GM08714 (cell line): Measurements from ENCODE around the gene MAN2B1.
"Not testable (repeated sequence)": the region's sequence is repeated elsewhere in the genome, so short reads cannot be mapped to it uniquely, and the experiment has no call there.

ENCODE experiments used
- H3K4me3 ChIP-seq: fragments of 200-500 bp; sonication (Bioruptor generic); 2 replicates; pipeline ENCODE4 v1.5.1; 2014; ENCODE audit warnings: mild to moderate bottlenecking, low read length, inconsistent platforms
- ZNF274 ChIP-seq: IDR thresholded peaks from 2 replicates; pipeline ENCODE4 v1.6.1; 2012; ENCODE audit warnings: mild to moderate bottlenecking, low read depth, low read length

MAN2B1 gene

DNA sequence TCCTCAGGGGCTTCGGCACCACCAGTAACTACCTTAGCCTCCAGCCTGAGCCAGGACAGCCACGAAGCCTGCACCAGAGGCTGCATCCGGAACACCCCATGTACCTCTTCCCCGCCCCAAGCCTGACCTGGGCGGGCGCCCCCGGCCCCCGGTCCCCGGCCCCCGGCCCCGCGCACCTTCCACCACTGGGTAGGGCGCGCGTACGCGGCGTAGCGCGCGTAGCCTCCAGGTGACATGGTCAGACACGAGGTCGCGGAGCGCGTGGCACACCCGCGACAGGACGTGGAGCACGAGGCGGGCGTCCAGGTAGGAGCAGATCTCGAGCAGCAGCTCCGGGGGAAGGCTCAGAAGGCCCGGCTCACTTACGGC, 29.4 kb upstream of the MAN2B1 start:
- TF ChIP-seq ZNF274, result no peak
- peak overlapping the region; percentile 77 for H3K4me3 ChIP-seq

DNA sequence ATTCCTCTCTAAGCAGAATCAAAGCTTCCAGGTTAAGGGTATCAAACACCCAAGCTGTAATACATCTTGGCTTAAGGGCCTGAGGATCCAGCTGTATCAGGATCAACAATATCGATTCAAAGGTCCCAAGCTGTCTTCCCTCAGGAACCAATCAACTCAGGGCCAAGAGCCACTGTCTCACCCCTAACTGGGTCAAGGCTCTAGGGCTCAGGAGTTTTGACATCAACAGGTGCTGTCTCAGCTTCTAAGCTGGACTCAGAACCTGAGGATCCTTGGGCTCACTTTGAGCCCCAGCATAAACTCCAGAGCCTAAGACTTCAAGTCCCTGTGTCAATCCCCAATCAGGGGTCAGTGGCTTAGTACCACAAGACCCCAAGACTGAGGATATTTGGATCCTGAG, 29.0 kb upstream of the MAN2B1 start:
- peak overlapping the region; percentile 77; the same call in 1 of the 2 replicates for H3K4me3 ChIP-seq
- TF ChIP-seq ZNF274, result no peak

DNA sequence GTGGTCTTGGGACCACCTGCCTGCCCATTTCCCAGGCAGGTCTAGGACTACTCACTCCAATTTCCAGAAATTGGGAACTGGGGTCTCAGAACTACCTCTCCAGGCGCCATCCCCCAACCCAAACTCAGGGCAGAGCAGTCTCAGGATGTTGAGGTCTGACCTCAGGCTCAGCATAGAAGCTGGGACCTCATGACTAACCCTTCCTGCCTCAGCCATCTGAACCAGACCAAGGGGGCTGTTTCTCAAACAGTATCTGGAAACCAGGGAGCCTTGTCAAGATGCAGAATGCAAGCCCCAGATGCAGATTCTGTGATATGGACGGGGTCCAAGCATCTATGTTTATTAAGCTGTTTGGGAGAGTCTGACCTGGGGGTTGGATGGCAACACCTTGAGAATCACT, 28.6 kb upstream of the MAN2B1 start:
- no peak for TF ChIP-seq ZNF274
- no peak overlapping the region for H3K4me3 ChIP-seq

DNA sequence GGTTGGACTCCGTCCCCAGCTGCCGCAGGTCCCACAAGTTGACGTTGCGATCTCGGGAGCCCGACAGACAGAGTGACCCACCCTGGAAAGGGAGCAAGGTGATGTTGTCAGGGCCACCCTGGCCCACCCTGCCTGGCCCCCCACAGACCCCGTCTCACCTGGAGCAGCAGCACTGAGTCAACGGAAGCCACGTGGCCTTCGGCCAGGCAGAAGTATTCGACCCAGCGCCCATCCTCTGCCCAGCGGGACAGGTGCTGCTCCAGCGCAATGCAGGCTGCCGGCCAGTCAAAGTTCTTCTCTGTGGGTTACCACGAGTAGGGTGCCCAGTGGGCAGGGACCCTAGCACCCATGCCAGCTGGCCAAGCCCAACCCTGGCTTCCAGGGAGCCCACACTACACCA, 28.1 kb upstream of the MAN2B1 start:
- H3K4me3 ChIP-seq, result no peak overlapping the region
- TF ChIP-seq ZNF274, result no peak

DNA sequence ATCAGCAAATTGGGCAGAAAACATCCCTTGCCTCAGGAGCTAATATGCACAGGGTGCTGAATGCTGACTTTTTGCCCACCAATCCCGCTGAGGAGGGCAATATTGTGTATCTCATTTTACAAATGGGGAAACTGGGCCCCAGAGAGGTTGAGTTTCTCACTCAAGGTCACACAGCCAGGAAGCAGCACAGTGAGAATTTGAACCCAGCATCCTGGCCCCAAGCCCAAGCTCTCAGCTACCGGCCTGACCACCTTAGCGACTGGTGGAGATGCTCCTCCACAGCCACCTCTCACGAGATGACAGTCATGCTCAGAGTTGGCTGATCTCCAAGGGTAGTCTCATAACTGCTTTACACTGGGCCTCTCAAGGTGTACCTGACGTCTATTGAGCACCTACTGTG, 26.4 kb upstream of the MAN2B1 start:
- no peak for TF ChIP-seq ZNF274

DNA sequence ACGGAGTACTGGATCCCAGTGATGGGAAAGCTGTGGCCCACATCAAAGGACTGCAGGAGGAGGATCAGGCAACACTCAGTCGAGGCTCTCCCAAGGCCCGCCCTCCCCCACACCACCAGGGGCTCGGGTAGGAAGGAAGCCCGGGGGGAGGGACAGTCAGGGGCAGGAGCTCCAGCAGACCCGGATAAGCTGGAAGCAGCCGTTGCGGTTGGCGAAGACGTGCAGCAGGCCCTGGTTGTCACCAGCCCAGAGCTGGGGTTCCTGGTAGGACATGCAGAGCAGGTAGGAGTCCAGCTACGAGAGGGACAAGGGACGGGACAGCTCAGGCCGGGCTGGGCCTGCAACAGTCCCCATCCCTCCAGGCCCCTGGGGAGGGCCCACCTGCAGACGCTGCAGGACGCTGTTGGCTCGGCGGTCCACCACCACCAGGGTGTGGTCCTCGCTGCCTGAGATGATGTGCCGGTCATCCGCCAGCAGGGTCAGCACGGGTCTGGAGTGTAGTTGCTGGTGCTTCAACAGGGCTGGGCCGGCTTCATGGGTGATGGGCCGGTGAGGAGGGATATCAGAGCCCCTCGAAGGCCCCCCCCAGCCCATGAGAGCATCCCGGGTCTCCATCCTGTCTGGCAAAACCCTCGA, 23.2 kb upstream of the MAN2B1 start:
- H3K4me3 ChIP-seq, result no peak overlapping the region
- no peak for TF ChIP-seq ZNF274

More for the DNA sequence above, 26.4 kb upstream of the MAN2B1 start:
- no peak overlapping the region for H3K4me3 ChIP-seq

DNA sequence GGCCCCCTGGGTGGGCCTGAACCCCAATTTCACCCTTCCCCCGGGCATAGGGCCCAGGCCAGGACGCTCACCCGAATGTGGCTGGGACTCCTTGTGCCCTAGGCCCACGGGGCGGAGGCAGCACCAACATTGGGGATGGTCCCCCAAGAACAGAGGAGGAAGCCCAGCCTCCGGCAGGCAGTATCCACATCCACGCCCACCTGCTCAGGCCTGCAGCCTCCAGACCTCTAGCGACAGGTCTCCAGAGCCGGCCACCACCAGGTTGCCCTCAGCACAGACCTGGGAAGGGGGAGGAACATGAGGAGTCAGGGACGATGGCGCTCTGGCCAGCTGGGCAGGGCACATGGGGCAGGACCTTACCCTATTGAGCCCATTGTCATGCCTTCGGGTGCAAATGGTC, 22.5 kb upstream of the MAN2B1 start:
- TF ChIP-seq ZNF274, result no peak
- no peak overlapping the region for H3K4me3 ChIP-seq

DNA sequence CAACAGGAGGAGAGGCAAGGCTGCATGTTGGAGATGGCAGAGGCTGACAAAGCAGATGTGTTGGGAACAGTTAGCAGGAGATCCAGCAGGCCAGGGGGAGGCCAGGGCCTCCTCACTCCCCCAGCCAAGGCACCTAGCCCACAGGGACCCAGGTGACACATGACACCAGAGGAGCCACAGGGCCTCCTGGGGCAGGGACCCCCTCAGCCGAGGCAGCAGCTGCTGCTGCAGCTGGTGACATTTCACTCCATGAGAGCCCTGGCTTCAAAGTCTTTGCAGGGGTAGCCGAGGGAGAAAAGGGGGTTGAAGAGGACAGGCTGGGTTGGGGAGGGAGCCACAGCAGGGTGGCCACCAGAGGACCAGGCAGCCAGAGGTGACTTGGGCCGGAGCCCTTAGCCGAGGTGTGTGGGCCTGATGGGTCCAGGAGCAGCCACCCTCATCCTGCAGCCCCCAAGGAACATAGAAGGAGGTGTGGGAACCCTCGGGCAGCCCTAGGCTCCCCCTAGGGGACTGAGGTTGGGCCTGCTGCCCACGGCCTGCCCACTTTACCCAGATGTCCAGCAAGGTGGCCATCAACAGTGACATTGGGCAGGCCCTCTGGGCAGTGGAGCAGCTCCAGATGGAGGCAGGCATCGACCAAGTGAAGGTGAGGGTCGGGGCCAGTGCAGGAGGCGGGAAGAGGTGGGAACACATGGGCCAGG, 21.1 kb upstream of the MAN2B1 start, which contains the start of gene GNG14:
Gene GNG14 (plus strand): TSS at position 503 of the 701 bp plus-strand sequence. CDS start 51 bp downstream, at position 554.
- H3K4me3 ChIP-seq, result no peak within 1 kb of the TSS
- no peak for TF ChIP-seq ZNF274

DNA sequence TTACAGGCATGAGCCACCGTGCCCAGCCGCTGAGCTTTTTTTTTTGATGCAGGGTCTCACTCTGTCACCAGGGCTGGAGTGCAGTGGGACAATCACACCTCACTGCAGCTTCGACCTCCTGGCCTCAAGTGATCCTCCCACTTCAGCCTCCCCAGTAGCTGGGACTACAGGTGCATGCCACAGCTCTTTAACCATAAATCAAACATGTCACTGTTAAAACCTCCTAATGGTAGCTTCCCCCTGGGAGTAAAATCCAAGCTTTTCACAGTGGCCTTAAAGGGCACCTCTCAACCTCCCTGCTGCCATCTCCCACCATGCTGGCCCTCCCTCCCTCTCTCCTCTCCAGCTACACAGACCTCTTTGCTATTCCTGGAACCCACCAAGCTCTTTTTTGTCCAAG, 19.3 kb upstream of the MAN2B1 start:
- no peak for TF ChIP-seq ZNF274
- H3K4me3 ChIP-seq, result no peak overlapping the region

DNA sequence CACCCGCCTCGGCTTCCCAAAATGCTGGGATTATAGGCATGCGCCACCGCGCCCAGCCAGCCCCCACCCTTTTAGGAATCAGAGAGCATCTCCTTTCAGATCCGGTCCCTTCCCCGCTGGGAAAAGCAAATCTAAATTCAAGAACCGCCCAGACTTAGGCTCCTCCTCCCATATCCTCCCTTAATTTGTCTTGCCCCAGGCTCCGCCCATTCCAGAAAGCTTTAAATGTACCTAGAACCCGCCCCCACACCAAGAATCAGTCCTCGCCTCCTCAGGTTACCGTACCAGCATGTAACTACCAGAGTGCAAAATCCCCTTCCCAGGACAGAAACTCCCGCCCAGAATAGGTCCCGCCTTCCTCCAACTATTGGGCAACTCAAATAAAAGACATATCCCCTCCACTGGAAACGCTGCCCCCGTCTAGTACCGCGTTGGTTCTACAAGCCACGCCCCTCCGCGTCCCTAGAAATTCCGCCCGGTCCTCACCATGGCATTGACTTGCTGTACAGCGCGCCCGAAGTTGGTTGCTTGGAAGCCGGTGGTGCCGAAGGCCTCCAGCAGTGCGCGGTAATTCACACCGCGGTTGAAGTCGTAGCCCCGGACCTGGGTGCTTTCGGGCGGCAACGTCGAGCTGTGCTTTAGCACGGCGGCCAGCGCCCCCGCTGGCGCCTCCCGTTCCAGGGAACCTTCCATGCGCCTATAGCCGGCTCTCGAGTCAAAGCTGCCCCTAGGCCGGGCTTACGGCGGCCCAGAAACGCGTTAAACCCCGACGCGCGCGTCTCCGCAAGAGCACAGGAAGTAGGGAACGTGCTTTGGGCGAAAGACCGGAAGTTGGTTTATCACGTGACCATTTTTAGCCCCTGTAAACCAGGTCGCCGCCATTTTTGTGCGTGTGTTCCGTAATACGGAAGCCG, 14.8 kb upstream of the MAN2B1 start, which contains the start of gene DHPS:
Gene DHPS (minus strand): TSS at position 807 of the 914 bp plus-strand sequence. CDS start 114 bp downstream, at position 693.
- no peak for TF ChIP-seq ZNF274
- H3K4me3 ChIP-seq, result peak within 1 kb of the TSS; percentile 86

DNA sequence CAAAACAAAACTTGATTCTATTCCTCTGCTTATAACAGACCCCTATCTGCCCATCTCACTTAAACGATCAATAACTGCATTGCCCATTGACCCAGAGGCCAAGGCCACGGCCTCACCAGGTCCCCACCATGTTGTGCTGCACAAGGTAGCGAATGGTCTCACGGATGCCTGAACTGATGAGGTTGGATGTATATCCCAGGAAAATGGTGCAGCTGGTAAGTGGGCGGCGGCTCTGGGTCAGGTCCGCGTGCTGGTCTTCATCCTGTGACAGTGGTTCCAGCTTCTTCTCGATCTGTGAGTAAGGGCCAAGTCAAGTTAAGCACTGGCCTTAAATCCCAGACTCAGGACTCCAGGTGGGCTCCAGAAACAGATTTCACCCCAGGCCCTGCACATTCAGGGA, 13.5 kb upstream of the MAN2B1 start:
- no peak overlapping the region for H3K4me3 ChIP-seq

DNA sequence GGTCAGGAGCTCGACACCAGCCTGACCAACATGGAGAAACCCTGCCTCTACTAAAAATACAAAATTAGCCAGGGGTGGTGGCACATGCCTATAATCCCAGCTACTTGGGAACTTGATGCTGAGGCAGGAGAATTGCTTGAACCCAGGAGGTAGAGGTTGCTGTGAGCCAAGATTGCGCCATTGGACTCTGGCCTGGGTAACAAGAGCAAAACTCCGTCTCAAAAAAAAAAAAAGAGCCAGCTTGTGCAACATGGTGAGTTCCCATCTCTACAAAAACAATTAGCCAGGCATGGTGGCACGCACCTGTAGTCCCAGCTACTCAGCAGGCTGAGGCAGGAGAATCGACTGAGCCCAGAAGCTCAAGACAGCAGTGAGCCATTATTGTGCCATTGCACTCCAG, 11.5 kb upstream of the MAN2B1 start:
- H3K4me3 ChIP-seq, result not testable (repeated sequence)

More for the DNA sequence above, 13.5 kb upstream of the MAN2B1 start:
- TF ChIP-seq ZNF274, result no peak

DNA sequence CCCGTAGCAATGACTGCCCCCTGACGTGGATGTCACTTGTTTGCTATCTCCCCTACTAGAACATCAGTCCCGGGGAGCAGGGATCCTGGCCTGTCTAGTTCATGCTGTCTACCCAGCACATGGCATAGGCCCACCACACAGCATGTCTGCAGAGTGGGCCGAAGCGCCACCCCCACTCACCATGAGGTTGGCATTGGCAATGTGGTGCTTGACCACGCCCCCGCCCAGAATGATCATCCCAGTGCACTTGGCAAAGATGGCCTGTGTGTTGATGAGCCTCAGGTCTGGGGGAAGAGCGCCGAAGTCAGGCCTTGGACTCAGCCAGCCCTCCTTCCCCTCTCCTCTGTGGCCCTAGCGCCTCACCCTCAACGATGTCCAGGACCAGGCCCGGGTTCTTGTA, 10.4 kb upstream of the MAN2B1 start:
- TF ChIP-seq ZNF274, result no peak
- no peak overlapping the region for H3K4me3 ChIP-seq

DNA sequence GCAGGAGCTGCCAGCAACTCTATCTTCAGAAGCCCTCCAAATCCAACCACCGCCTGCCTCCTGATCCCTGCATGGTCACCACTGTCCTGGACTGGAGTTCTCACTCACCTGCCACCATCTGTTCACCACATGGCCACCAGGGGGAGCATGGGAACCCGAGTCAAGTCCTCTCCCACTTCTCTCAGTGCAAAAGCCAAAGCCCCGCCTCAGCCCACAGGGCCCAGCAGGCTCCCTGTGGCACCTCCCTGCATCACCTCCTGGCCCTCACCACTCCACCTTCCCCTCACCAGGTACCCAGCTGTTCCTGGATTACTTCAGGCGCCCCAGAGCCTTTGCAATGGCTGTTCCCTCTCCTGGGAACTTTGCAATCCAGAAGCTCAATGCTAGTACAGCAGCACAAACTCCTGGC, 9.8 kb upstream of the MAN2B1 start:
- H3K4me3 ChIP-seq, result no peak overlapping the region
- no peak for TF ChIP-seq ZNF274
